Measurements from ENCODE around the gene GRK3. TPM values are rescaled to one million over a fixed set of nuclear protein-coding genes. Genes with fewer than 3 reads are reported as not detected.

Gene GRK3
- total and polyA plus RNA-seq, 12 donors = 0.97 to 9.0 (median 5.2) TPM

GRCh38 chr22:25709758-25710157 is 145.3 kb downstream of the GRK3 start:
- H3K27ac ChIP-seq = no peak overlapping the region
- H3K4me3 ChIP-seq = no peak overlapping the region
- H3K36me3 ChIP-seq = peaks cover 0 to 44% (median 0%) of the 10 kb centered on the region in 9 donors
- ATAC-seq (no peak), DNase-seq (no peak)
- H3K4me1 ChIP-seq = peaks cover 0 to 12% (median 0%) of the 10 kb centered on the region in 9 donors
- H3K9me3 ChIP-seq = no peaks in the 10 kb centered on the region
- 87 to 88% methylated on average over 6 of the region's 6 CpGs for WGBS, 2 donors
- H3K27me3 ChIP-seq = no peaks in the 10 kb centered on the region
- intact Hi-C loops (cut with DNase I) = loop anchor here in 6 of 10 donors (5.0 to 10.0 kb wide), 3 partner anchors 63 to 165 kb away; no protein-coding TSS in a partner anchor
- TF ChIP-seq CTCF (IDR thresholded peaks at IDR 0.05) = no peak

GRCh38 chr22:25710501-25710900 is 146.0 kb downstream of the GRK3 start:
- DNase-seq (no peak), ATAC-seq (no peak)
- H3K4me1 ChIP-seq = peaks cover 0 to 5% (median 0%) of the 10 kb centered on the region in 9 donors
- no peaks in the 10 kb centered on the region for H3K27me3 ChIP-seq
- TF ChIP-seq CTCF (IDR thresholded peaks at IDR 0.05) = no peak
- H3K9me3 ChIP-seq = no peaks in the 10 kb centered on the region
- 90 to 94% methylated on average over 7 of the region's 7 CpGs for WGBS, 2 donors
- H3K4me3 ChIP-seq = no peak overlapping the region
- H3K36me3 ChIP-seq = peaks cover 0 to 47% (median 0%) of the 10 kb centered on the region in 9 donors
- intact Hi-C loops (cut with DNase I) = loop anchor here in 1 of 10 donors (5.0 kb wide), 1 partner anchor 62 kb away; no protein-coding TSS in a partner anchor
- H3K27ac ChIP-seq = no peak overlapping the region

- H3K4me3 ChIP-seq = no peak overlapping the region
- no peak for DNase-seq
- TF ChIP-seq CTCF (IDR thresholded peaks at IDR 0.05) = no peak
- H3K27me3 ChIP-seq = no peaks in the 10 kb centered on the region
- peaks cover 0 to 51% (median 0%) of the 10 kb centered on the region in 9 donors for H3K36me3 ChIP-seq
- ATAC-seq = no peak
- intact Hi-C loops (cut with DNase I) = loop anchor here in 1 of 10 donors (5.0 kb wide), 1 partner anchor 61 kb away; no protein-coding TSS in a partner anchor
- H3K4me1 ChIP-seq = no peaks in the 10 kb centered on the region
- 77 to 83% methylated on average over 6 of the region's 6 CpGs for WGBS, 2 donors
- no peaks in the 10 kb centered on the region for H3K9me3 ChIP-seq
- no peak overlapping the region for H3K27ac ChIP-seq
These were observed 147.0 kb downstream of the GRK3 start for GRCh38 chr22:25711491-25711890.

- ATAC-seq = no peak
These were observed 148.4 kb downstream of the GRK3 start for GRCh38 chr22:25712661-25713400.

More at GRCh38 chr22:25712661-25713400, 148.4 kb downstream of the GRK3 start:
- no peak for DNase-seq
- Histone ChIP-seq H3K27me3 (no peaks in the 10 kb centered on the region), H3K27ac (no peak overlapping the region), H3K9me3 (no peaks in the 10 kb centered on the region), H3K4me3 (no peak overlapping the region), H3K36me3 (peaks cover 0 to 51% (median 0%) of the 10 kb centered on the region in 9 donors), H3K4me1 (peaks cover 0 to 1% (median 0%) of the 10 kb centered on the region in 9 donors)
- no peak for TF ChIP-seq CTCF (IDR thresholded peaks at IDR 0.05)
- 84 to 85% methylated on average over 7 of the region's 7 CpGs for WGBS, 2 donors
- intact Hi-C loops (cut with DNase I) = loop anchor here in 1 of 10 donors (5.0 kb wide), 1 partner anchor 59 kb away; no protein-coding TSS in a partner anchor
